Mesendoderm (in vitro differentiated cells): ENCODE results near the gene CLIP4.

ENCODE experiments used
- DNase-seq: peaks from one replicate; pipeline ENCODE4 v3.0.0; 2013
- H2AK5ac ChIP-seq: 2 replicates; pipeline ENCODE4 v1.6.1; 2013; ENCODE audit warnings: low read length, inconsistent platforms
- H2BK120ac ChIP-seq: 2 replicates; pipeline ENCODE4 v1.6.1; 2013; ENCODE audit warnings: low read depth, mild to moderate bottlenecking, low read length, moderate library complexity, mixed read lengths
- H2BK15ac ChIP-seq: replicated peaks from 2 replicates; pipeline ENCODE4 v1.6.1; 2013; ENCODE audit warnings: low read depth, mild to moderate bottlenecking, moderate library complexity
- H2BK5ac ChIP-seq: 2 replicates; pipeline ENCODE4 v1.6.1; 2013; ENCODE audit warnings: low read length, inconsistent platforms
- H3K18ac ChIP-seq: 2 replicates; pipeline ENCODE4 v1.6.1; 2013; ENCODE audit warnings: mild to moderate bottlenecking, low read length, mixed read lengths
- H3K23ac ChIP-seq: one replicate; pipeline ENCODE4 v1.6.1; 2013; ENCODE audit warnings: low read length
- H3K27ac ChIP-seq: 2 replicates; pipeline ENCODE4 v1.5.1; 2013; ENCODE audit warnings: low read depth, mild to moderate bottlenecking, inconsistent platforms, low read length, moderate library complexity
- H3K27me3 ChIP-seq: 2 replicates; pipeline ENCODE4 v1.6.1; 2013; ENCODE audit warnings: low read length, control low read depth, mild to moderate bottlenecking, inconsistent platforms; ENCODE audit not compliant: insufficient read depth, poor library complexity
- H3K36me3 ChIP-seq: 2 replicates; pipeline ENCODE4 v1.6.1; 2013; ENCODE audit warnings: low read length, inconsistent platforms; ENCODE audit not compliant: control insufficient read depth, insufficient read depth
- H3K4ac ChIP-seq: one replicate; pipeline ENCODE4 v1.6.1; 2013; ENCODE audit warnings: low read depth, mild to moderate bottlenecking, low read length, moderate library complexity
- H3K4me1 ChIP-seq: 2 replicates; pipeline ENCODE4 v1.6.1; 2013; ENCODE audit warnings: low read depth, low read length, inconsistent platforms; ENCODE audit not compliant: control insufficient read depth
- H3K4me2 ChIP-seq: 2 replicates; pipeline ENCODE4 v1.6.1; 2013; ENCODE audit warnings: low read length
- H3K4me3 ChIP-seq: 2 replicates; pipeline ENCODE4 v1.5.1; 2013; ENCODE audit warnings: mild to moderate bottlenecking, low read length
- H3K56ac ChIP-seq: one replicate; pipeline ENCODE4 v1.6.1; 2013; ENCODE audit warnings: low read length
- H3K79me1 ChIP-seq: 2 replicates; pipeline ENCODE4 v1.6.1; 2013; ENCODE audit warnings: low read length, inconsistent platforms
- H3K79me2 ChIP-seq: 2 replicates; pipeline ENCODE4 v1.6.1; 2013; ENCODE audit warnings: mild to moderate bottlenecking, low read length; ENCODE audit not compliant: control insufficient read depth, insufficient read depth
- H3K9ac ChIP-seq: 2 replicates; pipeline ENCODE4 v1.6.1; 2013; ENCODE audit warnings: low read length, inconsistent platforms
- H4K5ac ChIP-seq: one replicate; pipeline ENCODE4 v1.6.1; 2013; ENCODE audit warnings: low read length
- H4K8ac ChIP-seq: one replicate; pipeline ENCODE4 v1.6.1; 2013; ENCODE audit warnings: low read depth, mild to moderate bottlenecking, control low read depth, low read length, moderate library complexity
- WGBS: extraction: QIAGEN DNeasy Blood & Tissue Kit; methylation state at CpG from one replicate; pipeline ENCODE4 v1.1.7; 2013; ENCODE audit warnings: low lambda C conversion rate, missing lambda C conversion rate; ENCODE audit not compliant: insufficient coverage; ENCODE audit errors: extremely low coverage; 5-methylcytosine and 5-hydroxymethylcytosine counted together

The CLIP4 gene

GRCh38 chr2:29129586-29130281, 14.5 kb downstream of the CLIP4 start:
- H2BK15ac ChIP-seq = no peak overlapping the region
- H2AK5ac ChIP-seq = no peak overlapping the region
- H4K5ac ChIP-seq = no peak overlapping the region
- peak; percentile 38 for DNase-seq
- no peak overlapping the region for H2BK5ac ChIP-seq
- H3K79me1 ChIP-seq = no peaks in the 10 kb centered on the region
- no peak overlapping the region for H3K27ac ChIP-seq
- H3K4me2 ChIP-seq = no peak overlapping the region
- no peaks in the 10 kb centered on the region for H3K27me3 ChIP-seq
- no peak overlapping the region for H3K56ac ChIP-seq
- H3K23ac ChIP-seq = no peak overlapping the region
- no peaks in the 10 kb centered on the region for H3K79me2 ChIP-seq
- H4K8ac ChIP-seq = no peak overlapping the region
- H2BK120ac ChIP-seq = peak overlapping the region; percentile 97
- H3K4ac ChIP-seq = no peak overlapping the region
- peaks cover 2% of the 10 kb centered on the region for H3K4me1 ChIP-seq
- peak overlapping the region; percentile 83 for H3K18ac ChIP-seq
- H3K9ac ChIP-seq = no peak overlapping the region
- H3K36me3 ChIP-seq = no peaks in the 10 kb centered on the region
- H3K4me3 ChIP-seq = no peak overlapping the region
- WGBS = no CpG with 5 or more reads among the region's 2 CpGs

GRCh38 chr2:29130295-29130694, 15.1 kb downstream of the CLIP4 start:
- H3K4me2 ChIP-seq = no peak overlapping the region
- no peak overlapping the region for H3K9ac ChIP-seq
- H3K4me3 ChIP-seq = no peak overlapping the region
- H2BK5ac ChIP-seq = no peak overlapping the region
- H3K23ac ChIP-seq = no peak overlapping the region
- H2BK120ac ChIP-seq = no peak overlapping the region
- H4K5ac ChIP-seq = no peak overlapping the region
- H3K27ac ChIP-seq = no peak overlapping the region
- H3K36me3 ChIP-seq = no peaks in the 10 kb centered on the region
- H3K4me1 ChIP-seq = peaks cover 2% of the 10 kb centered on the region
- H3K79me1 ChIP-seq = no peaks in the 10 kb centered on the region
- no peak overlapping the region for H4K8ac ChIP-seq
- H3K18ac ChIP-seq = no peak overlapping the region
- H3K79me2 ChIP-seq = no peaks in the 10 kb centered on the region
- peak; percentile 83 for DNase-seq
- H2BK15ac ChIP-seq = no peak overlapping the region
- no peak overlapping the region for H3K4ac ChIP-seq
- WGBS = no CpG with 5 or more reads among the region's 2 CpGs
- no peak overlapping the region for H2AK5ac ChIP-seq
- H3K56ac ChIP-seq = no peak overlapping the region
- H3K27me3 ChIP-seq = no peaks in the 10 kb centered on the region

- Histone ChIP-seq H3K4me1 (peaks cover 2% of the 10 kb centered on the region), H3K27ac (no peak overlapping the region), H2AK5ac (no peak overlapping the region), H3K4ac (no peak overlapping the region), H2BK120ac (no peak overlapping the region), H3K56ac (no peak overlapping the region), H3K79me2 (no peaks in the 10 kb centered on the region), H3K4me2 (no peak overlapping the region), H2BK15ac (no peak overlapping the region), H3K79me1 (no peaks in the 10 kb centered on the region), H3K4me3 (no peak overlapping the region), H3K36me3 (no peaks in the 10 kb centered on the region), H3K18ac (no peak overlapping the region), H4K8ac (no peak overlapping the region), H3K9ac (no peak overlapping the region), H3K23ac (no peak overlapping the region), H4K5ac (no peak overlapping the region), H2BK5ac (no peak overlapping the region), H3K27me3 (no peaks in the 10 kb centered on the region)
- DNase-seq = peak; percentile 13
- WGBS = no CpG with 5 or more reads among the region's 1 CpG
These were observed 19.7 kb downstream of the CLIP4 start for GRCh38 chr2:29134933-29135332.

- Histone ChIP-seq H3K4ac (no peak overlapping the region), H2BK15ac (no peak overlapping the region), H2BK5ac (no peak overlapping the region), H3K18ac (no peak overlapping the region), H2BK120ac (no peak overlapping the region), H3K23ac (no peak overlapping the region), H3K27me3 (no peaks in the 10 kb centered on the region), H3K4me2 (no peak overlapping the region), H3K9ac (no peak overlapping the region), H3K79me2 (no peaks in the 10 kb centered on the region), H3K4me3 (no peak overlapping the region), H4K5ac (no peak overlapping the region), H3K56ac (no peak overlapping the region), H3K27ac (no peak overlapping the region), H3K4me1 (no peaks in the 10 kb centered on the region), H2AK5ac (no peak overlapping the region), H3K79me1 (no peaks in the 10 kb centered on the region), H3K36me3 (no peaks in the 10 kb centered on the region), H4K8ac (no peak overlapping the region)
- no peak for DNase-seq
- no CpG with 5 or more reads among the region's 3 CpGs for WGBS
These were observed 23.9 kb downstream of the CLIP4 start for GRCh38 chr2:29139152-29139551.

GRCh38 chr2:29139731-29140130, 24.5 kb downstream of the CLIP4 start:
- H3K36me3 ChIP-seq = no peaks in the 10 kb centered on the region
- H3K4me1 ChIP-seq = no peaks in the 10 kb centered on the region
- H3K27ac ChIP-seq = no peak overlapping the region
- H3K4ac ChIP-seq = no peak overlapping the region
- no peaks in the 10 kb centered on the region for H3K79me2 ChIP-seq
- no peak overlapping the region for H3K9ac ChIP-seq
- no peak overlapping the region for H3K23ac ChIP-seq
- H2BK15ac ChIP-seq = no peak overlapping the region
- no peaks in the 10 kb centered on the region for H3K27me3 ChIP-seq
- no peak overlapping the region for H3K18ac ChIP-seq
- H2BK120ac ChIP-seq = no peak overlapping the region
- no peak overlapping the region for H2AK5ac ChIP-seq
- H4K8ac ChIP-seq = no peak overlapping the region
- no peak overlapping the region for H3K4me3 ChIP-seq
- no peak for DNase-seq
- no peak overlapping the region for H4K5ac ChIP-seq
- H2BK5ac ChIP-seq = no peak overlapping the region
- H3K79me1 ChIP-seq = no peaks in the 10 kb centered on the region
- no peak overlapping the region for H3K4me2 ChIP-seq
- H3K56ac ChIP-seq = no peak overlapping the region
- WGBS = 100% methylated on average over 1 of the region's 1 CpG

GRCh38 chr2:29143657-29144056, 28.4 kb downstream of the CLIP4 start:
- no peak overlapping the region for H3K4ac ChIP-seq
- H3K4me2 ChIP-seq = no peak overlapping the region
- H4K8ac ChIP-seq = no peak overlapping the region
- H3K4me3 ChIP-seq = no peak overlapping the region
- WGBS = no CpG with 5 or more reads among the region's 6 CpGs
- no peaks in the 10 kb centered on the region for H3K27me3 ChIP-seq
- DNase-seq = no peak
- no peaks in the 10 kb centered on the region for H3K36me3 ChIP-seq
- no peak overlapping the region for H3K9ac ChIP-seq
- no peak overlapping the region for H4K5ac ChIP-seq
- no peak overlapping the region for H2BK120ac ChIP-seq
- no peak overlapping the region for H2BK5ac ChIP-seq
- no peak overlapping the region for H2AK5ac ChIP-seq
- no peak overlapping the region for H3K56ac ChIP-seq
- no peak overlapping the region for H3K18ac ChIP-seq
- no peaks in the 10 kb centered on the region for H3K4me1 ChIP-seq
- H3K79me1 ChIP-seq = no peaks in the 10 kb centered on the region
- H3K79me2 ChIP-seq = no peaks in the 10 kb centered on the region
- no peak overlapping the region for H3K27ac ChIP-seq
- no peak overlapping the region for H3K23ac ChIP-seq
- H2BK15ac ChIP-seq = no peak overlapping the region
